ENCODE data around the gene SH3BP4.

DNA sequence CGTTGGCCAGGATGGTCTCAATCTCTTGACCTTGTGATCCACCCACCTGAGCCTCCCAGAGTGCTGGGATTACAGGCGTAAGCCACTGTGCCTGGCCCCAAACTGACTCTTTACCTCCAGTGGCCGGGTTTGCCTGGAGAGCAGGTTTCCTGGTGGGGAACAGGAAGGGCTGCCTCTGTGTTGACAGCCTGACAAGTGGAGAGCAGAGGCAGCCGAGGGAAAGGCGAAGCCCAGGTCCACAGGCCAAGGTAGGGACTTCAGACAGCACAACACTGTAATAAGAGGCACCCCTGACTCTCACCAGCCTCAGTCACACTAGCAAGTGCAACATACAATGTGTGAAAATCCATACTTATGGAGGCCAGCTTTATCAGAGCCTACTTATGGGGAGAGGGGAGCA is 16.5 kb upstream of the SH3BP4 start:
- no peak for TF ChIP-seq FOXP2 (optimal IDR thresholded peaks at IDR 0.05; ENCODE audit: borderline replicate concordance, extremely low read depth, extremely low read length, insufficient read depth)
- TF ChIP-seq POLR2AphosphoS5 (IDR thresholded peaks at IDR 0.05; ENCODE audit: low read depth, low read length): no peak
- TF ChIP-seq SIN3A (IDR thresholded peaks at IDR 0.05; ENCODE audit: borderline replicate concordance, insufficient read depth, low read length): no peak
